ENCODE measurements around the gene CRYBA4.

GRCh38 chr22:26674211-26675190, 52.7 kb downstream of the CRYBA4 start:
- TF ChIP-seq CTCF (IDR thresholded peaks at IDR 0.05) (no peak), POLR2AphosphoS5 (IDR thresholded peaks at IDR 0.05) (no peak), POLR2A (IDR thresholded peaks at IDR 0.05) (no peak)
